IPS-18c (cell line): ENCODE measurements around the gene DOCK1.

ENCODE experiments used
- H3K4me3 ChIP-seq: 2 replicates; pipeline ENCODE4 v1.7.0; 2013; ENCODE audit warnings: low read depth, mild to moderate bottlenecking, low read length, moderate library complexity; ENCODE audit not compliant: insufficient read depth
- H3K9me3 ChIP-seq: one replicate; pipeline ENCODE4 v1.6.1; 2013; ENCODE audit warnings: mild to moderate bottlenecking, low read length, moderate library complexity; ENCODE audit not compliant: control insufficient read depth, insufficient read depth

Gene DOCK1

GRCh38 chr10:127441350-127442219, 536.4 kb downstream of the DOCK1 start:
- no peak overlapping the region for H3K4me3 ChIP-seq

GRCh38 chr10:127442220-127442525, 536.9 kb downstream of the DOCK1 start:
- Histone ChIP-seq H3K9me3 (peaks cover 2% of the 10 kb centered on the region), H3K4me3 (no peak overlapping the region)

More at GRCh38 chr10:127441350-127442219, 536.4 kb downstream of the DOCK1 start:
- H3K9me3 ChIP-seq = peaks cover 2% of the 10 kb centered on the region

- H3K4me3 ChIP-seq = no peak overlapping the region
- H3K9me3 ChIP-seq = peaks cover 2% of the 10 kb centered on the region
Measured at GRCh38 chr10:127444155-127444554, 538.9 kb downstream of the DOCK1 start.

GRCh38 chr10:127447197-127447596, 542.0 kb downstream of the DOCK1 start:
- Histone ChIP-seq H3K9me3 (peaks cover 2% of the 10 kb centered on the region), H3K4me3 (no peak overlapping the region)

- Histone ChIP-seq H3K9me3 (peaks cover 2% of the 10 kb centered on the region), H3K4me3 (no peak overlapping the region)
Measured at GRCh38 chr10:127449490-127449889, 544.3 kb downstream of the DOCK1 start.

GRCh38 chr10:127450644-127451043, 545.4 kb downstream of the DOCK1 start:
- no peak overlapping the region for H3K4me3 ChIP-seq
- no peaks in the 10 kb centered on the region for H3K9me3 ChIP-seq

- H3K4me3 ChIP-seq = no peak overlapping the region
- no peaks in the 10 kb centered on the region for H3K9me3 ChIP-seq
Measured at GRCh38 chr10:127451628-127452027, 546.4 kb downstream of the DOCK1 start.

GRCh38 chr10:127452568-127452967, 547.3 kb downstream of the DOCK1 start:
- Histone ChIP-seq H3K4me3 (no peak overlapping the region), H3K9me3 (no peaks in the 10 kb centered on the region)

GRCh38 chr10:127453706-127454105, 548.5 kb downstream of the DOCK1 start:
- Histone ChIP-seq H3K9me3 (peaks cover 1% of the 10 kb centered on the region), H3K4me3 (no peak overlapping the region)

GRCh38 chr10:127456122-127456521, 550.9 kb downstream of the DOCK1 start:
- H3K9me3 ChIP-seq = peaks cover 2% of the 10 kb centered on the region

GRCh38 chr10:127458016-127458810, 553.0 kb downstream of the DOCK1 start:
- H3K9me3 ChIP-seq = peaks cover 2% of the 10 kb centered on the region
- no peak overlapping the region for H3K4me3 ChIP-seq

More at GRCh38 chr10:127456122-127456521, 550.9 kb downstream of the DOCK1 start:
- no peak overlapping the region for H3K4me3 ChIP-seq

GRCh38 chr10:127458829-127459228, 553.6 kb downstream of the DOCK1 start:
- Histone ChIP-seq H3K9me3 (peaks cover 2% of the 10 kb centered on the region), H3K4me3 (no peak overlapping the region)

GRCh38 chr10:127459918-127460317, 554.7 kb downstream of the DOCK1 start:
- Histone ChIP-seq H3K4me3 (no peak overlapping the region), H3K9me3 (peaks cover 2% of the 10 kb centered on the region)

GRCh38 chr10:127462643-127463295, 557.5 kb downstream of the DOCK1 start:
- peaks cover 2% of the 10 kb centered on the region for H3K9me3 ChIP-seq
- H3K4me3 ChIP-seq = no peak overlapping the region

- Histone ChIP-seq H3K4me3 (no peak overlapping the region), H3K9me3 (peaks cover 2% of the 10 kb centered on the region)
Measured at GRCh38 chr10:127463548-127463947, 558.3 kb downstream of the DOCK1 start.

- H3K9me3 ChIP-seq = no peaks in the 10 kb centered on the region
- H3K4me3 ChIP-seq = no peak overlapping the region
Measured at GRCh38 chr10:127464561-127464960, 559.3 kb downstream of the DOCK1 start.

GRCh38 chr10:127467811-127468210, 562.6 kb downstream of the DOCK1 start:
- Histone ChIP-seq H3K4me3 (no peak overlapping the region), H3K9me3 (no peaks in the 10 kb centered on the region)

GRCh38 chr10:127468632-127469031, 563.4 kb downstream of the DOCK1 start:
- H3K4me3 ChIP-seq = no peak overlapping the region
- no peaks in the 10 kb centered on the region for H3K9me3 ChIP-seq
